ENCODE data around the gene GKN2. TPM values are rescaled to one million over a fixed set of nuclear protein-coding genes. Genes with fewer than 3 reads are reported as not detected.

GKN2 gene
- total and polyA plus RNA-seq, 7 donors = 1.2 to 14.4 TPM; not detected in 5

DNA sequence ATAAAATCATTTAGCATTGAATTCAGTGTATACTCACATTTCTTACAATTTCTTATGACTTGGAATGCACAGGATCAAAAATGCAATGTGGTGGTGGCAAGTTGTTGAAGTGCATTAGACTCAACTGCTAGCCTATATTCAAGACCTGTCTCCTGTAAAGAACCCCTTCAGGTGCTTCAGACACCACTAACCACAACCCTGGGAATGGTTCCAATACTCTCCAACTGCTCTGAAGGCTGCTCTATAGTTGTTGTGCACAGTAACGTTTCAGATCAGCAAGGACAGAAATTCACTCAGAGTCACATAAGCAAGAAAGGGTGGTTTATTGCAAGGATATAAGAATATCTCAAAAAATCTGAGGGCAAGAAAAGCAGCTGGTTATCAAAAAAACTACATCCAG is 28.3 kb upstream of the GKN2 start:
- H3K4me1 ChIP-seq = no peaks in the 10 kb centered on the region
- intact Hi-C loops (cut with DNase I) = no loop called here
- no peaks in the 10 kb centered on the region for H3K27me3 ChIP-seq
- no peak overlapping the region for H3K27ac ChIP-seq
- no peaks in the 10 kb centered on the region for H3K9me3 ChIP-seq
- no peak for DNase-seq
- WGBS, 2 donors = 41 to 52% methylated on average over 1 of the region's 1 CpG
- no peaks in the 10 kb centered on the region for H3K36me3 ChIP-seq
- TF ChIP-seq EP300 (IDR thresholded peaks at IDR 0.05) (no peak), POLR2A (IDR thresholded peaks at IDR 0.05) (no peak), POLR2AphosphoS5 (IDR thresholded peaks at IDR 0.05) (no peak)
- TF ChIP-seq, protein P1, sequence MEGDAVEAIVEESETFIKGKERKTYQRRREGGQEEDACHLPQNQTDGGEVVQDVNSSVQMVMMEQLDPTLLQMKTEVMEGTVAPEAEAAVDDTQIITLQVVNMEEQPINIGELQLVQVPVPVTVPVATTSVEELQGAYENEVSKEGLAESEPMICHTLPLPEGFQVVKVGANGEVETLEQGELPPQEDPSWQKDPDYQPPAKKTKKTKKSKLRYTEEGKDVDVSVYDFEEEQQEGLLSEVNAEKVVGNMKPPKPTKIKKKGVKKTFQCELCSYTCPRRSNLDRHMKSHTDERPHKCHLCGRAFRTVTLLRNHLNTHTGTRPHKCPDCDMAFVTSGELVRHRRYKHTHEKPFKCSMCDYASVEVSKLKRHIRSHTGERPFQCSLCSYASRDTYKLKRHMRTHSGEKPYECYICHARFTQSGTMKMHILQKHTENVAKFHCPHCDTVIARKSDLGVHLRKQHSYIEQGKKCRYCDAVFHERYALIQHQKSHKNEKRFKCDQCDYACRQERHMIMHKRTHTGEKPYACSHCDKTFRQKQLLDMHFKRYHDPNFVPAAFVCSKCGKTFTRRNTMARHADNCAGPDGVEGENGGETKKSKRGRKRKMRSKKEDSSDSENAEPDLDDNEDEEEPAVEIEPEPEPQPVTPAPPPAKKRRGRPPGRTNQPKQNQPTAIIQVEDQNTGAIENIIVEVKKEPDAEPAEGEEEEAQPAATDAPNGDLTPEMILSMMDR (IDR thresholded peaks at IDR 0.05) = no peak
- H3K4me3 ChIP-seq = no peak overlapping the region

DNA sequence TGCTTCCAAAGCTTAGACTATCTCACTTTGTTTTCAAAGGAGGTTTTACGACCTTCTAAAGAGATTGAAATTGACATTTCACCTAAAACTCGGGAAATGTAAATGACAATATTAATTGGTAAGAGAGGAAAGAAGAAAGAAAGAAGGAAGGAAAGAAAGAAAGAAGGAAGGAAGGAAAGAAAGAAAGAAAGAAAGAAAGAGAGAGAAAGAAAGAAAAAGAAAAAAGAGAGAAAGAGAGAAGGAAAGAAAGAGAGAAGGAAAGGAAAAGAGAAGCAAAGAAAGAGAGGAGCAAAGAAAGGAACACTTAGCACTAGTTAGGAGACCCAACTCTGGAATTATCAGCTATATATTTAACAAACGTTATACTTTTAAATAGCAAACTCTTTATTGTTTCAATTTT is 25.4 kb upstream of the GKN2 start:
- intact Hi-C loops (cut with DNase I) = no loop called here
- Histone ChIP-seq H3K4me1 (no peaks in the 10 kb centered on the region), H3K27me3 (no peaks in the 10 kb centered on the region), H3K9me3 (no peaks in the 10 kb centered on the region), H3K4me3 (no peak overlapping the region), H3K27ac (no peak overlapping the region), H3K36me3 (no peaks in the 10 kb centered on the region)
- DNase-seq = no peak
- TF ChIP-seq POLR2AphosphoS5 (IDR thresholded peaks at IDR 0.05) (no peak), EP300 (IDR thresholded peaks at IDR 0.05) (no peak), POLR2A (IDR thresholded peaks at IDR 0.05) (no peak)
- TF ChIP-seq, protein P1 (IDR thresholded peaks at IDR 0.05) = no peak
- WGBS, 2 donors = 39 to 85% methylated on average over 3 of the region's 3 CpGs

DNA sequence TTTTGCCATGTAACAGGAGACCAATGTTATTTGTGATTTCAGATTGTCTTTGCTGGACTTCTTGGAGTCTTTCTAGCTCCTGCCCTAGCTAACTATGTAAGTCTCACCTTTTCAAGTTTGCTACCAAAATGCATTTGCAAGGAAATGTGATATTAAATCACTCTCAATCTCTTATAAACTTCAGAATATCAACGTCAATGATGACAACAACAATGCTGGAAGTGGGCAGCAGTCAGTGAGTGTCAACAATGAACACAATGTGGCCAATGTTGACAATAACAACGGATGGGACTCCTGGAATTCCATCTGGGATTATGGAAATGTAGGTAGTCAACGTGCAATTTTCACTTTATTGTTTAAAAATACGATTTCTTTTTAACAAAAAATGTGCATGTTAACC is 24.8 kb upstream of the GKN2 start:
- Histone ChIP-seq H3K27ac (no peak overlapping the region), H3K4me3 (no peak overlapping the region), H3K9me3 (no peaks in the 10 kb centered on the region), H3K4me1 (peaks cover 0 to 1% (median 0%) of the 10 kb centered on the region in 4 donors), H3K27me3 (no peaks in the 10 kb centered on the region), H3K36me3 (no peaks in the 10 kb centered on the region)
- intact Hi-C loops (cut with DNase I) = no loop called here
- 58 to 76% methylated on average over 4 of the region's 4 CpGs for WGBS, 2 donors
- TF ChIP-seq POLR2AphosphoS5 (IDR thresholded peaks at IDR 0.05) (no peak), EP300 (IDR thresholded peaks at IDR 0.05) (no peak), POLR2A (IDR thresholded peaks at IDR 0.05) (no peak)
- TF ChIP-seq, protein P1 (IDR thresholded peaks at IDR 0.05) = no peak
- DNase-seq = no peak

DNA sequence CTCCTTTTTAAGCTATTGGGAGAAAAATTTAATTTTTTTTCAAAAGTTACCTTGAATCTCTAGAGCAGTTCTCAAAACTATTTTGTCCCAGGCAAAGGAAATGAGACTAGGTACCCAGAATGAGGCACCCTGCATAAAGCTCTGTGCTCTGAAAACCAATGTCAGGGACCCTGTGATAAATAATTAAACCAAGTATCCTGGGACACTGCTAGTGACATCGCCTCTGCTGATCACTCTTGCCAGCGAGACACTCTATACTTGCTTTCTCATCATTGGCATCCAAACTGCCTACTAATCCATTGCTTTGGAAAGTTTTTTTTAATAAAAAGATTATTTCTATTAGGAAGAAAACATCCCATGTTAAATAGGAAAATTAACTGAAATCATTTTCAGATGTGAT is 23.2 kb upstream of the GKN2 start:
- no peaks in the 10 kb centered on the region for H3K27me3 ChIP-seq

More for the DNA sequence above, 23.2 kb upstream of the GKN2 start:
- no peaks in the 10 kb centered on the region for H3K9me3 ChIP-seq
- no peak overlapping the region for H3K27ac ChIP-seq
- no peak for DNase-seq
- 80 to 89% methylated on average over 2 of the region's 2 CpGs for WGBS, 2 donors
- peaks cover 0 to 18% (median 3%) of the 10 kb centered on the region in 4 donors for H3K4me1 ChIP-seq
- no peak overlapping the region for H3K4me3 ChIP-seq
- no peak for TF ChIP-seq POLR2A (IDR thresholded peaks at IDR 0.05)
- no peak for TF ChIP-seq EP300 (IDR thresholded peaks at IDR 0.05)
- no peak for TF ChIP-seq POLR2AphosphoS5 (IDR thresholded peaks at IDR 0.05)
- TF ChIP-seq, protein P1 (IDR thresholded peaks at IDR 0.05) = no peak
- intact Hi-C loops (cut with DNase I) = no loop called here
- no peaks in the 10 kb centered on the region for H3K36me3 ChIP-seq
